GM10847 (cell line): ENCODE results near the gene AP1G2.

Experiments
- POLR2A ChIP-seq: IDR thresholded peaks from 2 replicates; pipeline ENCODE4 v1.6.1; 2011; ENCODE audit not compliant: insufficient read length; ENCODE audit errors: extremely low read depth

The AP1G2 gene

GRCh38 chr14:23522643-23523198 is 44.9 kb downstream of the AP1G2 start:
- no peak for TF ChIP-seq POLR2A

- no peak for TF ChIP-seq POLR2A
Observed at GRCh38 chr14:23521785-23522640, 45.6 kb downstream of the AP1G2 start.

- TF ChIP-seq POLR2A, result no peak
Observed at GRCh38 chr14:23520899-23521533, 46.6 kb downstream of the AP1G2 start.

- TF ChIP-seq POLR2A, result no peak
Observed at GRCh38 chr14:23518709-23519108, 48.9 kb downstream of the AP1G2 start.

- no peak for TF ChIP-seq POLR2A
Observed at GRCh38 chr14:23517650-23518326, 49.8 kb downstream of the AP1G2 start.

GRCh38 chr14:23514644-23514957 is 53.0 kb downstream of the AP1G2 start:
- no peak for TF ChIP-seq POLR2A

- no peak for TF ChIP-seq POLR2A
Observed at GRCh38 chr14:23513818-23514643, 53.6 kb downstream of the AP1G2 start.

GRCh38 chr14:23513005-23513817 is 54.4 kb downstream of the AP1G2 start:
- TF ChIP-seq POLR2A, result no peak

GRCh38 chr14:23512156-23512555 is 55.4 kb downstream of the AP1G2 start:
- TF ChIP-seq POLR2A, result no peak
